Amniotic stem cell (primary cell): ENCODE data around the gene C9orf78.

ENCODE experiments used
- DNase-seq: peaks from one replicate; lab custom pipeline; 2025; lab: John Stamatoyannopoulos, UW

Gene C9orf78

DNA sequence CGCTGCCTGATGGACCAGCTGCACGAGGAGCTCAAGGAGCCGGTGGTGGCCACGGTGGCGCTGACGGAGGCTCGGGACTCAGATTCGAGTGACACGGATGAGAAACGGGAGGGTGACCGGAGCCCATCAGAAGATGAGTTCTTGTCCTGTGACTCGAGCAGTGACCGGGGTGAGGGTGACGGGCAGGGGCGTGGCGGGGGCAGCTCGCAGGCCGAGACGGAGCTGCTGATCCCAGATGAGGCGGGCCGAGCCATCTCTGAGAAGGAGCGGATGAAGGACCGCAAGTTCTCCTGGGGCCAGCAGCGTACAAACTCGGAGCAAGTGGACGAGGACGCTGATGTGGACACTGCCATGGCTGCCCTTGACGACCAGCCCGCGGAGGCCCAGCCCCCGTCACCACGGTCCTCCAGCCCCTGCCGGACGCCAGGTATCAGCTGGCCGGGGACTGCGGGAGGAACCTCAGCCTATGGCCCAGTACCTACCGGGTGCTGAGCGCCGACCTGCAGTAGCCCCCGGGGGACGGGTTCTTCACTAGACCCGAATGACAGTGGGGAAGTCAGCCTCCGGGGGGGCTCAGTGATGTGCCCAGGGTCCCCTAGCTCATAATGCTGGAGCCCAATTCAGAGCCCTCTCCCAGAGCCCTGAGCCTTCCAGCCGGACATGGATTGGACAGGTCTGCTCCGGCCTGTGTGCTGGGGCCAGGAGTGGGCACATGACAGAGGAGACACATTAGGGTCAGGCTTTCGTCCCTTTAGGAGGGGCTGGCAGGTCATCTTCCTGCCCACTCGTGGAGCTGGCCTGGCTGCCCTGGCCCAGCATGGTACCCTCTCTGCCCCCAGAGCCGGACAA is 33.2 kb upstream of the C9orf78 start:
- no peak for DNase-seq

DNA sequence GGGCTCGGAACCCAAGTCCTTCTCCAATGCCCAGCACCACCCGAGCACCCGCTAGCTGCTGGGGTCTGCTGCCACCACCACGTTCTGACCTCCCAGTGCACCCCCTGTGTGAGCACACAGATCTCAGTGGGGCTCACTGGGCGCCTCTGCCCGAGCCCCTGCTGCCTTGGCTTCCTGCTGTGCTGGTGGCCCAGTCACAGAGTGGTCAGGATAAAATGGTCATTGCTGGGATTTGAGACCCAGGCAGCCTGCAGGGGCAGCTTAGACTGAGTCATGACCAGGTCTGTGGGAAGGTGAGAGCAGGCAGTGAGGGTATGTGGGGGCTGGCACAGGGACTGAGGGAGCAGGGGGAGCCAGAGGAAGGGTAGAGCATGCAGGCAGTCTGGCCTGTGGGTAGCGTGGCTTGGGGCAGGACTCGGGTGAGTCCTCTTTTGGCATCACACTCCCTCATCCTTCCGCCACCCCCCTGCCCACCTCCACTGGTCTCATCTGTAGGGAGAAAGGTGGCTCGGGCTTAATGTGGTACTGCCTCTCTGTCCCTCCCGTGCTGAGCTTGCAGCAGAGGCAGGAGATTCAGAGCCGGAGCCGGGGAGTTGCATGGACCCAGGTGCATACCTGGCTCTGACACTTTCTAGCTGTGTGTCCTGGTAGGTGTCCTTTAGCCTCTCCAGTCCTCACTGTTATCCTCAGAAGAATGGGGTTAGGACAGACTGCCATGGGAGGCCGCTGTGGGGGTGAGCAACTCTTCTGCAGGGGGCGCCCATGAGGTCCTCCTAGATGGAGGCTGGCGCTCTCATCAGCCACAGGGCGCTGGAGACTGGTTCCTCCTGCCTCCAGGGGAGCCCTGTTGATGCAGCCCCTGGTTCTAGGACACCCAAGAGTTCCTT is 32.3 kb upstream of the C9orf78 start:
- no peak for DNase-seq

DNA sequence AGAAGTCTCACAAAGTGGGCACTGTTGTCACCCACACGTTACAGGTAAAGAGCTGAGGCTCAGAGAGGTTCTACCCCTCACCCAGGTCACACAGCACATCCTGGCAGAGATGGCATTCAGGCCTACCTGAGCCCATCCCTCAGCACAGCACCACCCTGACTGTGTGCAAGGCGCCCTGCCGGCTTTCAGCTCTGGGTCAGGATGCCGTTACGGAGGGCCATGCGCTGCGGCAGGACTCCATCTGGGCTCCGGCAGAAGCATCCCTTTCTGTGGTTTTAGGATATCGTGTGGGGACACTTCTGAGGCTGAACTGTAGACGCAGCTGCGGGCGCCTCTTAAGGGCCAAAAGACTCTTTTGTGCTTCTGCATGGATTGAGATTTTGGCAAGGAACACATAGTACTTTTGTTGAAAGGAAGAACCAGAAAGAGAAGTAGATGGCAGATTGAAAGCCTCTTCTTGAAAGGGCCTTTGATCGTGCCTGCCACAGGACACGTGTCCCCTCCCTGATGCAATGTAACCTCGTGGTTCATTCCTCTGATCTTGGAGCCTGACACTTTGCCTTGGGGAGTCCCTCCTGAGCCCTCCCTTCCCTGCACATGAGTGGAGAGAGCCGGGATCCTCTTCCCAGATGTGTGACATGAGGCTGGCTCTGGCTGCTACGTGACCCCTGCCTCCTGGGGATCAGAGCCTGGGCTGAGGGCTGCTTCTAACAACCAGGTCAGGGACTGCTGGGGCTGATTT is 31.5 kb upstream of the C9orf78 start:
- DNase-seq = no peak

- no peak for DNase-seq
Observed at GRCh38 chr9:129865668-129866320, 30.7 kb upstream of the C9orf78 start.

GRCh38 chr9:129864991-129865647 is 30.0 kb upstream of the C9orf78 start:
- DNase-seq = no peak

DNA sequence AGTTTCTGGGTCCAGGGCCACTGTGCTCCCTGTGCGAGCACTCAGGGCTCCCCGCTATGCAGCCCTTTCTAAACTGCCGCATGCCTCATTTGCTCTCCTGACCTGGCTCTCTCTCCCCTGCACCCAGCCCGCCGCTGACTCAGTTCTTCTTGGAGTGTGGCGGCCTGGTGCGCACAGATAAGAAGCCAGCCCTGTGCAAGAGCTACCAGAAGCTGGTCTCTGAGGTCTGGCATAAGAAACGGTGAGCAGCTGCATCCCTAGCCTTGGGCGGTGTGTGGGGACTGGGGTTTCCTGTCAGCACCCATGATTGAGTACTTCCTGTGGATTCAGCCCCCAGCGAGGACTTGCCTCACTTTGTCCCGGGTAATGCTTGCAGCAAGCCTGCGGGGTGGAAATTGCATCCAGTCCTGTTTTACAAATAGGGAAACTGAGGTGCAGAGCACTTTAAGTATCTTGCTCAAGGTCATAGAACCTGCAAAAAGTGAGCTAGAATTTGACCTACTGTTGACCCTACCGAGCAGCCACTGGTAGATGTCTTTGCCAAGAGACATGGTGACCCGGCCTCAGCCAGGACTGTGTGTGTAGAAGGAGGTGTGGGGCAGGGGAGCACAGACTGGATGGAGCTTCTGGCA is 28.1 kb upstream of the C9orf78 start:
- no peak for DNase-seq

GRCh38 chr9:129861447-129861827 is 26.4 kb upstream of the C9orf78 start:
- DNase-seq = no peak

DNA sequence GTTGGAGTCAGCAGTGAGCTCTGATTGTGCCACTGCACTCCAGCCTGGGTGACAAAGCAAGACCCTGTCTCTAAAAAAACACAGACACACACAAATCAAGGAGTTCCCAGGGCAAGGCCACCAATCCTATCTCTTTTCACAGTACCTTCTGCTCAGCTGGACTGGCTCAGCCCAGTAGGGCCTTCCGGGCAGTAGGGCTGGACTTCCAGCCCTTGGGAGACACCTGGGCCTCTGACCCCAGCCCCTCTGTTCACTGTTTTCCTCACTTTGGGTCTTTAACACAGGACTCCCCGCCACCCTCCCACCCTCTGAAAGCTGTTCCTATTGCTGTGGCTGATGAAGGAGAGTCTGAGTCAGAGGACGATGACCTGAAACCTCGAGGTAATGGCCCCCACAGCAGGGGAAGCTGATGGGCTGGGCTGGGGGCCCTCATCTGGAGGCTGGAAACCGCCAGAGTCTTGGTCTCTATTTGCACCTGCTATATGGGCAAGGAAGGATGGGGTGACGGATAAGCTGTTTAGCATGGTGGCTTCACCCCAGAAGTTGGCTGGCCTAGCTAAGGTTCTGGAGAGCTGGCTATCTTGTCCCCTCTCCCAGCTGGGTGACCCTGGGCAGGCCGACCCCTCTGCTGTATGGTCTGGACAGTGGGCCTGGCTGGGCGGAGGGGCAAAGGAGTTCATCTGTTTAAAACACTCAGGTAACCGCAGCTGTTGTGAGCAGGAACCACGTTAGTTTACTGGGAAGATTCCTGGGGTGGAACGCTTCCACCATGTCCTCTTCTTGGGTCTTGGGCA is 25.8 kb upstream of the C9orf78 start:
- DNase-seq = no peak

GRCh38 chr9:129858167-129858962 is 23.3 kb upstream of the C9orf78 start:
- no peak for DNase-seq

GRCh38 chr9:129857207-129857606 is 22.1 kb upstream of the C9orf78 start:
- DNase-seq = no peak

DNA sequence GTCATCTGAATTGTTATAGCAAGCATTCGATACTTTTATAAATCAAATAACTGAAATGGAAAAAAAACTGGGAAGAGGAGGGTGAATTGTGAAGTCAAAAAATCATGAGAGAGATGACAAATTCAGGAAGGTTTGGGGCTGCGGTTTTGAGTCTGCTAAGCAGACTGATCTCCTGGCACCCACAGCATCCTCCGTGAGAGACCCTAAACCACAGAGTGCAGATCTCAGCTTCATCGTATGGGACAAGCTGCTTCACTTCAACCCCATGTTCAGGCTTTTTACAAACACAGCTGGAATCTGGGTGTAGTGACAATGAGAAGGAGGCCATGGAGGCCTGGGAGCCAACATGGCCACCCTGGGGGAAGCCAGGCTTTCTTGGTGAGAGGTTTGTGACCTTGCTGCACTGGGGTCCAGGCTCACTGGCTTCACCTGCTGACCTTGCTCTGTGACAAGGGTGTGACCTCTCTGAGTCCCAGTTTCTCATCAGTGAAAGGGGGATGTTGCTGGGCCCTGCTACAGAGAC is 19.6 kb upstream of the C9orf78 start:
- DNase-seq = no peak

DNA sequence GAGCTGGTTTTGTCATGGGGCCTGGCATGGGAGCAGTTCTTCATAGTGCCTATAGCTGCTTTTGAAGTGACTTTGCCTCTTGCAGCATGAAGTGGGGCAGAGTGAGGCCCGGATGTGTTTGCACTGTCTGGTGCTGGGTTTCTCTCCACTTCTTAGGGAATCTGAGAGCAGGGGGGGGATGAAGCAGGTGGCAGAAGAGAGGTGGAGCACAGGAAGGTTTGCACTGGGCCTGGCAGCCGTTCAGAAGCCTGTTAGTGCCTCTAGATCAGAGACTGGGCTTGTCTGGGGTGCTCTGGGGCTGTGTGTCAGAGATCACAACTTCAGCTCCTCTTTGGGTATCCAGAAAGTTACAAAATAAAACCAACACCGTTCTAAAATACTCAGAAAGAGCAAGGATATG is 18.5 kb upstream of the C9orf78 start:
- DNase-seq = no peak

DNA sequence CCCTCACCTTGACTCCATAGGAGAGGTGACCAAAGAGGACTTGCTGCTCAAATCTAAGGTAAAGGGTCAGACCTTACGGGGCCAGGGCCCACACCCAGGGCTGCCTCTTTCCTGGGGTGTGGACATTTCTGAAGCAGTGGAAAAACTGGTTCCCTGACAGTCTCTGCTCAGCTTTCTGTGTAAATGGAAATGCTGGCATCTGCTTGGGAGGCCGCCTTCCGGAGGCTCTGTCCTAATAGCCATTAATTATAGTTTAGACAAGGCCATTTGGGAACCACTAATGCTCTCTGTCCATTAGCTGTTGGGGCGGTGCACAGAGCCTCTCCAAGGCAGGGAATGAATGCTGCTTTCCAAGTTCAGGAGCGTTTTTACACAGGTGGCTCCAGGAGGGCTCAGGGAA is 17.5 kb upstream of the C9orf78 start:
- no peak for DNase-seq

GRCh38 chr9:129851821-129852220 is 16.7 kb upstream of the C9orf78 start:
- no peak for DNase-seq

- DNase-seq = no peak
Observed at GRCh38 chr9:129850821-129851550, 15.9 kb upstream of the C9orf78 start.

- no peak for DNase-seq
Observed at GRCh38 chr9:129849901-129850300, 14.8 kb upstream of the C9orf78 start.

DNA sequence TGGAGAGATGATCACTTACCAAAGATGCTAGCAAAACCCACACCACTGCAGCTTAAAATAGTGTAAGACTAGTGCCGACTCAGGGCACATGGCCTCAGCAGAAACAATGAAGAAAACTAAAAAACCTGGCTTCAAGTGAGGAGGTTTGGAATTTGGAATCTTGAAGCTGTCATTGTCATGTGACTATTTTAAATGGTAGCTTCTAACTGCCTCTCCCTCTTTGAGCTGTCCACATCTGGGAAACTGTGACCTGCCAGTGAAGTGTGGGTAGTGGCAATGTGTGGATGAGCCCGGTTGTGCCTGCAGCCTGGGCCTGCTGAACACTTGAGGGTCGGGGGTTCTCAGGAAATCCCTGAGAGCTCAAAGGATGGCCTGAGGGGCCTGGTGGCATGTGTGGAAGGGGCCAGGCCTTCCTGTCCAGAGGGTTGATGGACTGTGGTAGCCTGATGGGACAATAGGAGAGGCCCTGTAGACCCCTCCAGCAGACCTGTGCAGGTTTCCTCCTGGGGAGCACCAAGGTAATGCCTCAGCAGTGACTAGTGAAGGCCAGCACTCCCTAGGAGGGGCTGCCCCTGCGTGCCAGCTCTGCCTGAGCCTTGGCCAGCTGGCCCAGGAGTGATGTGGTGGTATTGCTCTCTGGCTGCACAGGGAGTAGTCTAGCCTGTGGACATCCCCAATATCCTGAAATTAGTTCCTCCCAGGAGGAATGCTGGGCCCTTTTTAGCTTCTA is 13.8 kb upstream of the C9orf78 start:
- DNase-seq = no peak

DNA sequence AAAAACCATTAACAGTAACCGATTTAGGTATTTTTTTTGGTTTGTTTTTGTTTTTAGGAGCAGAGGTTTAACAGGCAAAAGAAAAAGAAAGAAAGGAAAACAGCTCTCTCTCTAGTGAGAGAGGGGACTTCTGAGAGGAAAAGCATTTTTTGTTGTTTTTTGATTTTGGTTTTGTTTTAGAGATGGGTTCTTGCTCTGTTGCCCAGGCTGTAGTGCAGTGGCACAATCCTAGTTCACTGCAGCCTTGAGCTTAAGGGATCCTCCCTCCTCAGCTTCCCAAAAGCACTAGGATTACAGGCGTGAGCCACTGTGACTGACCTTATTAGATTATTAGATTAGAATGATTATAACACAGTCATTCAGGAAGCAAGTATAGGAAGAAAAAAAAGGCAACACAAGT is 10.3 kb upstream of the C9orf78 start:
- DNase-seq = no peak
